HEK293 (cell line): Measurements from ENCODE around the gene NEB.

ENCODE experiments used
- CTCF ChIA-PET: fragments of 350-600 bp; formaldehyde crosslinking; extraction: SDS; loops from one replicate; lab custom pipeline; 2021; ENCODE audit warnings: antibody characterized with exemption; lab: Yijun Ruan, JAX
- POLR2A ChIA-PET: fragments of 300-600 bp; formaldehyde crosslinking; extraction: SDS; loops from one replicate; lab custom pipeline; 2020; ENCODE audit warnings: antibody characterized with exemption, inconsistent platforms; lab: Yijun Ruan, JAX
- H3K27ac ChIP-seq: fragments of 200-500 bp; sonication (Bioruptor generic); 2 replicates; pipeline ENCODE4 v1.5.1; 2014; ENCODE audit warnings: low read depth, low read length, control low read depth, inconsistent platforms; ENCODE audit errors: extremely low read depth
- H3K36me3 ChIP-seq, 2 experiments: fragments of 200-500 bp in 1 of 2; sonication (Bioruptor generic) in 1 of 2; 1 replicate in 1 of 2; 2 replicates in 1 of 2; pipeline ENCODE4 v1.5.1; 2014 to 2017; ENCODE audit warnings: inconsistent platforms in 2 of 2, low read length in 2 of 2; ENCODE audit not compliant: control insufficient read depth in 2 of 2, insufficient read depth in 1 of 2
- H3K4me1 ChIP-seq: fragments of 200-500 bp; sonication (Bioruptor generic); 2 replicates; pipeline ENCODE4 v1.5.1; 2014; ENCODE audit warnings: mild to moderate bottlenecking, low read length, inconsistent platforms; ENCODE audit not compliant: control insufficient read depth, insufficient read depth
- H3K4me3 ChIP-seq: 2 replicates; pipeline ENCODE4 v1.5.1; 2011; ENCODE audit warnings: low read depth, mild to moderate bottlenecking, control low read depth, low read length, moderate library complexity
- H3K9me3 ChIP-seq: fragments of 200-500 bp; sonication (Bioruptor generic); 2 replicates; pipeline ENCODE4 v1.5.1; 2014; ENCODE audit warnings: low read depth, low read length, inconsistent platforms; ENCODE audit not compliant: control insufficient read depth, insufficient read depth
- HIC1 ChIP-seq: fragments of 450-650 bp; formaldehyde crosslinking; IDR thresholded peaks from 2 replicates; pipeline ENCODE4 v1.5.1; 2016; ENCODE audit warnings: missing biosample characterization, missing genetic modification characterization
- OSR2 ChIP-seq: fragments of 450-650 bp; formaldehyde crosslinking; IDR thresholded peaks from 2 replicates; pipeline ENCODE4 v1.5.1; 2016; ENCODE audit warnings: missing biosample characterization, missing genetic modification characterization
- PATZ1 ChIP-seq: fragments of 450-650 bp; formaldehyde crosslinking; IDR thresholded peaks from 2 replicates; pipeline ENCODE4 v1.5.1; 2016; ENCODE audit warnings: missing biosample characterization, missing genetic modification characterization
- RBAK ChIP-seq: fragments of 450-650 bp; formaldehyde crosslinking; IDR thresholded peaks from 2 replicates; pipeline ENCODE4 v1.5.1; 2016; ENCODE audit warnings: missing biosample characterization, missing genetic modification characterization
- TRIM28 ChIP-seq: IDR thresholded peaks from 2 replicates; pipeline ENCODE4 v1.6.1; 2011; ENCODE audit warnings: low read length, control low read depth, borderline replicate concordance
- TSHZ1 ChIP-seq: fragments of 450-650 bp; formaldehyde crosslinking; IDR thresholded peaks from 2 replicates; pipeline ENCODE4 v1.5.1; 2016; ENCODE audit warnings: missing biosample characterization, missing genetic modification characterization, borderline replicate concordance
- ZEB2 ChIP-seq: fragments of 450-650 bp; formaldehyde crosslinking; IDR thresholded peaks from 2 replicates; pipeline ENCODE4 v1.5.1; 2016; ENCODE audit warnings: missing biosample characterization, missing genetic modification characterization
- ZFP37 ChIP-seq: fragments of 450-650 bp; formaldehyde crosslinking; IDR thresholded peaks from 2 replicates; pipeline ENCODE4 v1.5.1; 2016; ENCODE audit warnings: missing biosample characterization, missing genetic modification characterization
- ZNF169 ChIP-seq: fragments of 450-650 bp; formaldehyde crosslinking; IDR thresholded peaks from 2 replicates; pipeline ENCODE4 v1.5.1; 2016; ENCODE audit warnings: missing biosample characterization, missing genetic modification characterization
- ZNF221 ChIP-seq: fragments of 450-650 bp; formaldehyde crosslinking; IDR thresholded peaks from 2 replicates; pipeline ENCODE4 v1.5.1; 2017; ENCODE audit warnings: missing biosample characterization, missing genetic modification characterization, borderline replicate concordance
- ZNF335 ChIP-seq: fragments of 450-650 bp; formaldehyde crosslinking; conservative IDR thresholded peaks from 2 replicates; pipeline ENCODE4 v1.5.1; 2016; ENCODE audit warnings: missing biosample characterization, missing genetic modification characterization
- ZNF416 ChIP-seq: fragments of 450-650 bp; formaldehyde crosslinking; IDR thresholded peaks from 2 replicates; pipeline ENCODE4 v1.5.1; 2016; ENCODE audit warnings: missing biosample characterization, missing genetic modification characterization
- ZNF544 ChIP-seq: fragments of 450-650 bp; formaldehyde crosslinking; IDR thresholded peaks from 2 replicates; pipeline ENCODE4 v1.5.0; 2017; ENCODE audit warnings: missing biosample characterization, missing genetic modification characterization
- ZNF549 ChIP-seq: fragments of 450-650 bp; IDR thresholded peaks from 2 replicates; pipeline ENCODE4 v1.5.1; 2018; ENCODE audit warnings: missing biosample characterization, missing genetic modification characterization, mild to moderate bottlenecking, inconsistent platforms, moderate library complexity
- ZNF558 ChIP-seq: fragments of 450-650 bp; formaldehyde crosslinking; IDR thresholded peaks from 2 replicates; pipeline ENCODE4 v1.5.1; 2016; ENCODE audit warnings: missing biosample characterization, missing genetic modification characterization
- ZNF621 ChIP-seq: fragments of 450-650 bp; formaldehyde crosslinking; IDR thresholded peaks from 2 replicates; pipeline ENCODE4 v1.5.1; 2017; ENCODE audit warnings: missing biosample characterization, missing genetic modification characterization
- ZNF645 ChIP-seq: fragments of 450-650 bp; formaldehyde crosslinking; IDR thresholded peaks from 2 replicates; pipeline ENCODE4; 2016; ENCODE audit warnings: missing biosample characterization, missing genetic modification characterization
- ZNF654 ChIP-seq: fragments of 450-650 bp; formaldehyde crosslinking; IDR thresholded peaks from 2 replicates; pipeline ENCODE4 v1.5.1; 2016; ENCODE audit warnings: low read depth, missing biosample characterization, missing genetic modification characterization
- ZNF701 ChIP-seq: fragments of 450-650 bp; formaldehyde crosslinking; IDR thresholded peaks from 2 replicates; pipeline ENCODE4 v1.5.1; 2016; ENCODE audit warnings: missing biosample characterization, missing genetic modification characterization
- ZSCAN4 ChIP-seq: fragments of 450-650 bp; formaldehyde crosslinking; IDR thresholded peaks from 2 replicates; pipeline ENCODE4 v1.5.1; 2017; ENCODE audit warnings: missing biosample characterization, missing genetic modification characterization

The NEB gene

GRCh38 chr2:151682459-151683003 lies 51.7 kb downstream of the NEB start:
- POLR2A ChIA-PET, result no interaction called here
- Histone ChIP-seq H3K27ac (no peak overlapping the region), H3K4me3 (no peak overlapping the region), H3K4me1 (no peaks in the 10 kb centered on the region), H3K36me3 (no peaks in the 10 kb centered on the region)
- TF ChIP-seq OSR2 (tag by site-specific recombination) (no peak), ZFP37 (tag by site-specific recombination) (no peak), ZEB2 (tag by site-specific recombination) (no peak), ZNF544 (tag by site-specific recombination) (no peak), ZNF558 (tag by site-specific recombination) (no peak), ZNF169 (tag by site-specific recombination) (no peak), ZNF645 (tag by site-specific recombination) (no peak), ZNF549 (no peak), ZNF654 (tag by site-specific recombination) (no peak), ZSCAN4 (tag by site-specific recombination) (no peak), ZNF335 (no peak), ZNF621 (tag by site-specific recombination) (no peak), TRIM28 (no peak), ZNF701 (tag by site-specific recombination) (no peak), PATZ1 (tag by site-specific recombination) (no peak), RBAK (tag by site-specific recombination) (no peak), ZNF416 (tag by site-specific recombination) (no peak), HIC1 (no peak), ZNF221 (no peak), TSHZ1 (tag by site-specific recombination) (no peak)
- TF ChIP-seq, all 188 proteins: peak for 0
- CTCF ChIA-PET, result interaction anchor here (1.0 to 1.4 kb wide), 3 partner anchors 12 to 15 kb away, joined by 3 to 4 read pairs (median 3); no protein-coding TSS in a partner anchor
- H3K9me3 ChIP-seq, result no peaks in the 10 kb centered on the region
